Glutamatergic neuron (in vitro differentiated cells): ENCODE results near the gene TCF15. TPM values are rescaled to one million over a fixed set of nuclear protein-coding genes. Genes with fewer than 3 reads are reported as not detected.

Experiments
- DNase-seq: peaks from one replicate; pipeline ENCODE4 v3.0.0; 2022
- H3K27ac Mint-ChIP-seq: one replicate; pipeline ENCODE4 v1.8.0; 2020; ENCODE audit warnings: mild to moderate bottlenecking, mixed read lengths, inconsistent platforms; ENCODE audit not compliant: unreplicated experiment
- H3K27me3 Mint-ChIP-seq: one replicate; pipeline ENCODE4 v1.8.0; 2020; ENCODE audit warnings: mild to moderate bottlenecking, moderate library complexity, mixed read lengths, inconsistent platforms; ENCODE audit not compliant: unreplicated experiment
- H3K36me3 Mint-ChIP-seq: one replicate; pipeline ENCODE4 v1.8.0; 2020; ENCODE audit warnings: mild to moderate bottlenecking, mixed read lengths, inconsistent platforms; ENCODE audit not compliant: unreplicated experiment
- H3K4me1 Mint-ChIP-seq: one replicate; pipeline ENCODE4 v1.8.0; 2020; ENCODE audit warnings: mild to moderate bottlenecking, low read depth, mixed read lengths, inconsistent platforms; ENCODE audit not compliant: unreplicated experiment
- H3K4me3 Mint-ChIP-seq: one replicate; pipeline ENCODE4 v1.8.0; 2020; ENCODE audit warnings: mild to moderate bottlenecking, mixed read lengths, inconsistent platforms; ENCODE audit not compliant: unreplicated experiment
- H3K9me3 Mint-ChIP-seq: one replicate; pipeline ENCODE4 v1.8.0; 2020; ENCODE audit warnings: mild to moderate bottlenecking, moderate library complexity, mixed read lengths, inconsistent platforms; ENCODE audit not compliant: unreplicated experiment
- CTCF ChIP-seq: fragments of 200-600 bp; sonication (generic); IDR thresholded peaks from one replicate; pipeline ENCODE4 v1.5.0; 2021; ENCODE audit not compliant: partially characterized antibody, unreplicated experiment
- total RNA-seq: library from RNA; stranded (reverse); fragmentation: NEBNext Ultra II Directional; extraction: Animal tissue kit (Norgen Biotek cat#: 25700); gene quantifications from one replicate; pipeline ENCODE4 v1.2.1, GENCODE V29; 2021; ENCODE audit not compliant: unreplicated experiment

TCF15 gene
- total RNA-seq, 1 donor from 2014 or later, result 19.7 TPM

- Mint-ChIP-seq H3K4me1 (peaks cover 6% of the 10 kb centered on the region), H3K27ac (no peak overlapping the region), H3K4me3 (no peak overlapping the region), H3K27me3 (peaks cover 2% of the 10 kb centered on the region), H3K36me3 (no peaks in the 10 kb centered on the region), H3K9me3 (peaks cover 4% of the 10 kb centered on the region)
- no peak for TF ChIP-seq CTCF
- no peak for DNase-seq
Measured at GRCh38 chr20:591941-592340, 18.2 kb downstream of the TCF15 start.

GRCh38 chr20:588932-589672 is 21.0 kb downstream of the TCF15 start:
- DNase-seq, result no peak
- TF ChIP-seq CTCF, result no peak
- no peaks in the 10 kb centered on the region for H3K36me3 Mint-ChIP-seq

GRCh38 chr20:588476-588875 is 21.6 kb downstream of the TCF15 start:
- H3K27ac Mint-ChIP-seq, result peak overlapping the region; percentile 75
- peaks cover 4% of the 10 kb centered on the region for H3K27me3 Mint-ChIP-seq
- no peak overlapping the region for H3K4me3 Mint-ChIP-seq
- H3K4me1 Mint-ChIP-seq, result peaks cover 6% of the 10 kb centered on the region
- peaks cover 4% of the 10 kb centered on the region for H3K9me3 Mint-ChIP-seq
- H3K36me3 Mint-ChIP-seq, result no peaks in the 10 kb centered on the region
- TF ChIP-seq CTCF, result no peak
- DNase-seq, result no peak

More at GRCh38 chr20:588932-589672, 21.0 kb downstream of the TCF15 start:
- Mint-ChIP-seq H3K4me1 (peaks cover 6% of the 10 kb centered on the region), H3K4me3 (no peak overlapping the region), H3K9me3 (peaks cover 4% of the 10 kb centered on the region), H3K27ac (no peak overlapping the region), H3K27me3 (peaks cover 4% of the 10 kb centered on the region)

DNA sequence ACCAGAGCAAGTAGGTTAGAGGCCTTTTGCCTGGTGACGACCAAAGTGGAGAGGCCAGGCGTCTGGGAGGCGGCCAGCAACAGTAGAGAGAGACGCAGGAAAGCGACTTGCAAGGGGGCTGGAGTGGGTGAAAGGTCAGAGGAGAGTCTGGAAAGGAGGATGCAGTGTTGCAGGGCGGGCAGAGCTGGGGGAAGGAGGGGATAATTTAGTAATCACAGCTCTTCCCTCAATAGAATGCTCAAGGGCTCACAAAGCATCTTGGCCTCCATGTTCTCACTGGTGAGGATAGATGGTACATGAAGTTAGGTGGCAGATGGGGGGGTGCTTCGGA is 25.2 kb downstream of the TCF15 start:
- Mint-ChIP-seq H3K36me3 (no peaks in the 10 kb centered on the region), H3K27ac (no peak overlapping the region), H3K27me3 (peaks cover 4% of the 10 kb centered on the region)

More for the DNA sequence above, 25.2 kb downstream of the TCF15 start:
- Mint-ChIP-seq H3K4me1 (peaks cover 9% of the 10 kb centered on the region), H3K4me3 (no peak overlapping the region), H3K9me3 (peaks cover 3% of the 10 kb centered on the region)
- no peak for DNase-seq
- TF ChIP-seq CTCF, result no peak
